ENCODE results near the gene DRC3.

DRC3 gene

DNA sequence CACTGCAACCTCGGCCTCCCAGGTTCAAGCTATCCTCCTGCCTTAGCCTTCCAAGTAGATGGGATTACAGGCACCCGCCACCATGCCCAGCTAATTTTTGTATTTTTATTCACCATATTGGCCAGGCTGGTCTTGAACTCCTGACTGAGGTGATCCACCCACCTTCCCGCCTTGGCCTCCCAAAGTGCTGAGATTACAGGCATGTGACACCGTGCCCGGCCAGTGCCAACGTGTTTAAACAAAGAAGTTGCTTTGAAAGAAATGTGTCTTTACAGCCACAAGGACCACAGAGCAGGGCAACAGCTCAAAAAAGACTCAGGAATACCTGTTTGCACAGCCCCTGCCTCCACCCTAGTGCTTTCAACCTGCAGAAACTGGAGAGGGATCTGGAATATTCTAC lies 41.3 kb downstream of the DRC3 start:
- Histone ChIP-seq H3K27me3 (replicated peaks; ENCODE audit: control insufficient read depth, insufficient read depth, low read length) (no peaks in the 10 kb centered on the region), H3K4me3 (replicated peaks; ENCODE audit: low read depth, low read length) (no peak overlapping the region), H3K36me3 (ENCODE audit: control insufficient read depth, insufficient read depth, low read length) (peaks cover 4% of the 10 kb centered on the region)
- TF ChIP-seq, protein P1, sequence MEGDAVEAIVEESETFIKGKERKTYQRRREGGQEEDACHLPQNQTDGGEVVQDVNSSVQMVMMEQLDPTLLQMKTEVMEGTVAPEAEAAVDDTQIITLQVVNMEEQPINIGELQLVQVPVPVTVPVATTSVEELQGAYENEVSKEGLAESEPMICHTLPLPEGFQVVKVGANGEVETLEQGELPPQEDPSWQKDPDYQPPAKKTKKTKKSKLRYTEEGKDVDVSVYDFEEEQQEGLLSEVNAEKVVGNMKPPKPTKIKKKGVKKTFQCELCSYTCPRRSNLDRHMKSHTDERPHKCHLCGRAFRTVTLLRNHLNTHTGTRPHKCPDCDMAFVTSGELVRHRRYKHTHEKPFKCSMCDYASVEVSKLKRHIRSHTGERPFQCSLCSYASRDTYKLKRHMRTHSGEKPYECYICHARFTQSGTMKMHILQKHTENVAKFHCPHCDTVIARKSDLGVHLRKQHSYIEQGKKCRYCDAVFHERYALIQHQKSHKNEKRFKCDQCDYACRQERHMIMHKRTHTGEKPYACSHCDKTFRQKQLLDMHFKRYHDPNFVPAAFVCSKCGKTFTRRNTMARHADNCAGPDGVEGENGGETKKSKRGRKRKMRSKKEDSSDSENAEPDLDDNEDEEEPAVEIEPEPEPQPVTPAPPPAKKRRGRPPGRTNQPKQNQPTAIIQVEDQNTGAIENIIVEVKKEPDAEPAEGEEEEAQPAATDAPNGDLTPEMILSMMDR (IDR thresholded peaks at IDR 0.05; ENCODE audit: insufficient read depth, low read length, poor library complexity, severe bottlenecking) = no peak
- no peak for DNase-seq (ENCODE audit: extremely low read depth, insufficient read length)

DNA sequence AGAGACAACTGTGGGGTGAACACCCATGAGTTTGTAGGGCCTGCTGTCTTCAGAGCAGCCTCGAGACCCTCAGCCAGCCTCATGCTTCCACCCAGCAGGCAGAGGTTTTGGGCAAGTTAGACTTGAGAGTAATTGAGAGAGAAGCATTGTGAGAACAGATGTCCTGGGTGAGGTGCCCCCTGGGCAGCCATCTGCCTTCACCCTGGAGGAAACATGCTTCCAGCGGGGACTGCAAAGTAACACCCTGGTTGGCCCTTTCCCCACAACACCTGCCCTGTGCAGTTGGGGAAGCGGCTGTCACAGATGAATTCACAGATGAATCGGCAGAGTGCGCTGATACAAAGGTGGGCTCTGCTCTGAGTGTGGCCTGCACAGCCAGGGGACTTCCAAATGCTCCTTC lies 42.9 kb downstream of the DRC3 start:
- DNase-seq (ENCODE audit: extremely low read depth, insufficient read length) = no peak
- H3K4me3 ChIP-seq (replicated peaks; ENCODE audit: low read depth, low read length) = no peak overlapping the region
- H3K36me3 ChIP-seq (ENCODE audit: control insufficient read depth, insufficient read depth, low read length) = peaks cover 4% of the 10 kb centered on the region
- TF ChIP-seq, protein P1 (IDR thresholded peaks at IDR 0.05; ENCODE audit: insufficient read depth, low read length, poor library complexity, severe bottlenecking) = no peak
- no peaks in the 10 kb centered on the region for H3K27me3 ChIP-seq (replicated peaks; ENCODE audit: control insufficient read depth, insufficient read depth, low read length)

DNA sequence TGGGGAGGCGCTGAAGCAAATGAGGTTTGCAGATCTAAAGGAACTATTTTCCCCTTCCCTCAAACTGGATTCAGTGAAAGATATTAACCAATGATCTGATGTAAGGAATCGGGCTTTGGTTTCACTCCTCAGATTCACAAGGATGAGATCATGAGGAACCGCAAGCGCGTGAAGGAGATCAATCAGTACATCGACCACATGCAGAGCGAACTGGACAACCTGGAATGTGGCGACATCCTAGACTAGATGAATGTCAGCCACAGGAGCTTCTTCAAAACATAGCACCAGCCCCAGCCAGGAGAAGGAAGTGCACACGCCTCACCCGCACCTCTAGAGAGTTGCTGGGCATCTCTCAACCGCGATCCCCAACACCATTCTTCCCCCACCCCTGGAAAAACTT lies 43.8 kb downstream of the DRC3 start:
- DNase-seq (ENCODE audit: extremely low read depth, insufficient read length) = no peak
- Histone ChIP-seq H3K4me3 (replicated peaks; ENCODE audit: low read depth, low read length) (no peak overlapping the region), H3K36me3 (ENCODE audit: control insufficient read depth, insufficient read depth, low read length) (peaks cover 4% of the 10 kb centered on the region), H3K27me3 (replicated peaks; ENCODE audit: control insufficient read depth, insufficient read depth, low read length) (no peaks in the 10 kb centered on the region)
- TF ChIP-seq, protein P1 (IDR thresholded peaks at IDR 0.05; ENCODE audit: insufficient read depth, low read length, poor library complexity, severe bottlenecking) = no peak

DNA sequence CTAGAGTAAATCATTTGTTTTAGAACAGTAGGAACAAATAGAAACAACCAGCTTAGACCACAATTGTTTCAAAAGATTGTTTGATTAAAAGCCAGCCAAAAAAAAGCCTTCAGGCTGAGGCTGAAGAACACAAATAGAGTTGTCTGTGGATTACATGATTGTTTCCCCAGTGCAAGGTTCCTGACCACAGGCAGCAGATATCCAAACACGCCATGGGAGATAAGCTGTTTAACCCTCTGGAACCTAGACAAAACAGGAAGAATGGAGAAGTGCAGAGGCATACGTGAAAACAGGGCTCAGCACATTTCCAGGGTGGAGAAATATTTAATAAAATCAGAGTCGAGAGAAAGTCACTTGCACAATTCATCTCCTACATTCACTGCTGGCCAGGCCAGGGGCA lies 45.3 kb downstream of the DRC3 start:
- no peaks in the 10 kb centered on the region for H3K27me3 ChIP-seq (replicated peaks; ENCODE audit: control insufficient read depth, insufficient read depth, low read length)
- H3K36me3 ChIP-seq (ENCODE audit: control insufficient read depth, insufficient read depth, low read length) = peaks cover 6% of the 10 kb centered on the region
- DNase-seq (ENCODE audit: extremely low read depth, insufficient read length) = no peak
- TF ChIP-seq, protein P1 (IDR thresholded peaks at IDR 0.05; ENCODE audit: insufficient read depth, low read length, poor library complexity, severe bottlenecking) = no peak
- no peak overlapping the region for H3K4me3 ChIP-seq (replicated peaks; ENCODE audit: low read depth, low read length)

DNA sequence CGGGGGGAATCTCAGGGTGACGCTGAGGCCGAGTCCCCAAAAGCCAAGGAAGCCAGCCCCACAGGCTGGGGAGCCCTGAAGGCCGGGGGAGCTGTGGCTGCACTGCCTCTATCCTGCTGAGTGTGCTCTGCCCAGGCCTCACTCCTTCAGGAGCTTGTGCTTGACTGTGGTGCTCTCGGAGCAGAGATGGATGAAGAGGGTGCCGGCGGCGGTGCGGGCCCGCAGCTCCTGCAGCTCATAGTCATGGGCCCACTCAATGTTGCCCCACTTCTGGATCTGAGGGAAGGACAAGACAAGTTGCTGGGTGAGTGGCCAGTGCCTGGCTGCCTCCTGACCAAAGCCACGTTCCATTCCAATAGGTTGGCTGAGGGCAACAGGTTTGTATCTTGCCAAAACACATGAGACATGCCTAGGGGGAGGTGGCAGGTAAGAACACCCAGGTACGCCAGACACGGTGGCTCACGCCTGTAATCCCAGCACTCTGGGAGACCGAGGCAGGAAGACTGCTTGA lies 45.8 kb downstream of the DRC3 start:
- TF ChIP-seq, protein P1 (IDR thresholded peaks at IDR 0.05; ENCODE audit: insufficient read depth, low read length, poor library complexity, severe bottlenecking) = no peak
- Histone ChIP-seq H3K27me3 (replicated peaks; ENCODE audit: control insufficient read depth, insufficient read depth, low read length) (no peaks in the 10 kb centered on the region), H3K4me3 (replicated peaks; ENCODE audit: low read depth, low read length) (no peak overlapping the region), H3K36me3 (ENCODE audit: control insufficient read depth, insufficient read depth, low read length) (peaks cover 6% of the 10 kb centered on the region)
- no peak for DNase-seq (ENCODE audit: extremely low read depth, insufficient read length)

DNA sequence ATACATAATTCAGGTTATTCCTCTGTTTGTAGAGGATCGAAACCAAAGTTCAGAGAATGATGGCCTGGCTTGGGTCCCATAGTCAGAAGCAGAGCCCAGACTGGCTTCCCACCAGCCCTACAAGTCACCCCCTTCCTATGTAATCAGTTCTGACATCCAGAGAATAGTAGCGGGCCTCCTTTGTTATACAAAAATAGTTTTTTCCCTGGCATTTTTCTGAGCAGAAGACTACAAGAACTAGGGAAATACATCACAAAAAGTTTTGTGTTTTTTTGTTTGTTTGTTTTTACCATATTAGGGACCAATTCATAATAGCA lies 47.1 kb downstream of the DRC3 start:
- DNase-seq (ENCODE audit: extremely low read depth, insufficient read length) = no peak
- H3K36me3 ChIP-seq (ENCODE audit: control insufficient read depth, insufficient read depth, low read length) = peaks cover 6% of the 10 kb centered on the region

More for the DNA sequence above, 47.1 kb downstream of the DRC3 start:
- TF ChIP-seq, protein P1 (IDR thresholded peaks at IDR 0.05; ENCODE audit: insufficient read depth, low read length, poor library complexity, severe bottlenecking) = no peak
- Histone ChIP-seq H3K27me3 (replicated peaks; ENCODE audit: control insufficient read depth, insufficient read depth, low read length) (no peaks in the 10 kb centered on the region), H3K4me3 (replicated peaks; ENCODE audit: low read depth, low read length) (no peak overlapping the region)
